Tongue (tissue), 2 donors: ENCODE data around the gene SMIM5. TPM values are rescaled to one million over a fixed set of nuclear protein-coding genes. Genes with fewer than 3 reads are reported as not detected.

Experiments used
- DNase-seq: peaks from one replicate; pipeline ENCODE4 v3.0.0-alpha.2; 2015
- total RNA-seq: library from RNA; depleted of rRNA; stranded (reverse); fragments of >200 nt; gene quantifications from one replicate; pipeline ENCODE4 v1.2.3, GENCODE V29; 2014

The SMIM5 gene
- total RNA-seq, 1 donor from 2014 or later: 5.9 TPM

DNA sequence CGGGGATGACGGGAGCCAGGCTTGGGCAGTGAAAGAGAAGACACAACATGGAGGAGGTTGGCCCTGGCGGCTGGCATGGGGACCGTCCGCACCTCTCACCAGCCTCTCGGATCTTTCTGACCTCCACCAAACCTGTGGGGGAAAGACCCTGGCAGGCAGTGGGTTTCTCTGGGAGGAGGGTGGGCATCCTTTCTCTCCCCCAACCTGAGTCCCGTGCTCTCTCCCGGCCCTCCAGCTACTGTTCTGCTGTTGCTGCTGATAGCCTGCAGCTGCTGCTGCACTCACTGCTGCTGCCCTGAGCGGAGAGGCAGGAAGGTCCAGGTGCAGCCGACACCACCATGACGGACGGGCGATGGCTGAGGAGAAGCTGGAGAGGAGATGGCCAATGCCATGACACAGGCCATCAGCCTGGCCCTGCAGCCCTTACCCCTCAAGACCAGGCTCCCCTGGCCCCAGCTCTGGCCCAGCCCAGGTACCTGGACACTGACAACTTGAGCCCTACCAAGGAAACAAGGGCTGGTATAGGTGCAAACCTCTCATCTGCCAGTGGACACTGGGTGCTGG lies 7.4 kb downstream of the SMIM5 start:
- no peak for DNase-seq

DNA sequence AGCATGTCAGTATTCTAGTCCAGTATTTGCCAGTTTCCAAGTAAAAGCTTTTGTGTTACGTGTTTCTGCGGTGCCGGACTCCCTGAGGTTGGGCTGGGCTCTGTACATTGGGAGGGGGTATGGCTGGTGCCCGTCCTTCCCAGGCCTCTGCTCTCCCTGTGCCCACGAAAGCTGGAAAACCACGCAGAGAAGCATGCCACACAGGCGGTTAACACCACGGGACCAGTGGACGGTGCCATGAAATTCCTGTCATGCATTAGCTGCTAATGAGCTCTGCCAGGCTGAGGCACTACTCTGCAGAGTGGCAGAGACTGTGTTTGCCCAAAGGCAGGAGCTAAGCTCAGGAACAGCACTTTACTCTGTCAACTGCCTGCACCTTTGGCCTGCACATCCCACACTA lies 8.1 kb downstream of the SMIM5 start:
- DNase-seq: no peak

DNA sequence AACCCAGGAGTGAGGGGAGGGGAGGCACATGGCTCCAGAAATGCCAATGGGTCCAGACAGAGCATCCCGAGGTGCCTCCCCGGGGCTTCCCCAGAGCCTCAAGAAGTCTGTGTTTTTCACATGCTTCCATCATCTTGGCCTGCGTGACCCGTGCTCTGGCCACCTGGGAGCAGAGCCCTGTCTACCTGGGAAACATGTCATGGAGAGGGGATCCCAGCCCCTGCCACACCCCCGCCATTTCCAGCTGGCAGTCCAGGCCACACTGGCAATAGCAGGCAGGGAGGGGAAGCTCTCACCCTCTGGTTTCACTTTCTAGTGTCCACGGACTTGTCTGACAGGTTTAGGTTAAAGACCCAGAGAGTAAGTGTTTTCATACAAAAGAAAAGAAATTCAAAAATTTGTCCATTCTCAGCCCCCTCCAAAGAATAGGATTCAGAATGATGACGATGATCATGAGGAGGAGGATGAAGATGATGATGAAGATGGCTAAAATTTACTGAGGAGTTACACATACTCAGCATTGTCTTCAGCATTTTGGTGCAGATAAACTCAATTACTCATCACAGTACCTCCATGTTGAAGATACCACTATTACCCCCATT lies 9.0 kb downstream of the SMIM5 start:
- peak; percentile 42 for DNase-seq

DNA sequence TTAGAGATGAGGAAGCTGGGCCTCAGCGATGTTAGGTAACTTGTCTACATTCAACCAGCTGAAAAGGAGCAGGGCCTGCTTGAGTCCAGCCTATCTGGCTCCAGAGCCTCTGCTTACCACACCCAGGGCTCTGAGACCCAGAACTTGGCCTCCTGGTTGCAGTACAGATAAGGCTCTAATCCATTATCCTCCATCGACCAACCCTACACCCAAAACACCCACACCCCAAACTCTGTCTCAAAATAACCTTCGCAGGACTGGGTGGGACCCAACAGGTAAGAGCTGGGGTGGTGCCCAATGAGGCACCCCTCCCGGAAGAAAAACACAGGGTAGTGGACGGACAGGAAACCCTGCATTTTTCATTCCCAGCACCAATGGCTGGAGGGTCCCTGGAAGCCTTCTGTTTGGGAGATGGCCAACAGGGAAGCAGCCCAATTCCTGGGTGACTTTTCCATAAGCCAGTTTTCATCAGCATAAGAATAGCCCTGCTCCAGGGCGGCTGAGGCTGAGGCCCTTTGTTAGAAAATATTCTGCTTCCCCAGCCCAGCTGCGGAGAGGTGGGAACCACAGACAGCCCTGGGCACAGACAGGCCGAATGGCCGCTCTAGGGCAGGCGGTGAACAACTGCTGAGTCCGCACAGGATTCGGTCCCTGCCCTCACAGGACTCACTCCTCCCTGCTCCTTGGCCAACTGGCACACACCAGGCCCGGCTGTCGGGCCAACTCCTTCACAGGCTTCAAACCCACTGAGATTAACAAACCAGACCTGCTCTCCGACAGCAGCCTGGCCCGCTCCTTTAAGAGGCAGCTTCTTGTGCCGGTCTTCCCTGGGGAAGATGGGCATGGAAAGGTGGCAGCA lies 9.8 kb downstream of the SMIM5 start:
- no peak for DNase-seq

DNA sequence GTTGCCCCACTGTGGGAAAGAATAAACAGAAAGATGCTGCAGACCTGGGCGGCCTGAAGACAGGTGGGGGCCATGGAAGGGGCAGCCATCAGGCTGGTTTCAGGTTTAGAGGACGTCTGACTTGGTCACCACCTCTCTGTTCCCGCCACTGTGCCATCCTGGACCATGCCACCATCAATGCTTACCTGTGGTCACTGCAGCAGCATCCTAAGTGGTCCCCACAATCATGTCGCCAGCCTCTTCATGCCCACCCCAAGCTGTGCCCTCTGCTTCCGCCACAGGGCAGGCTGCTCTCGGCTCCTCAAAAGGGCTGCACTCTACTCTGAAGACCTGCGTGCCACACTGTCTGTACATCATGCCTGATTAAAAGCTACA lies 10.4 kb downstream of the SMIM5 start:
- no peak for DNase-seq

DNA sequence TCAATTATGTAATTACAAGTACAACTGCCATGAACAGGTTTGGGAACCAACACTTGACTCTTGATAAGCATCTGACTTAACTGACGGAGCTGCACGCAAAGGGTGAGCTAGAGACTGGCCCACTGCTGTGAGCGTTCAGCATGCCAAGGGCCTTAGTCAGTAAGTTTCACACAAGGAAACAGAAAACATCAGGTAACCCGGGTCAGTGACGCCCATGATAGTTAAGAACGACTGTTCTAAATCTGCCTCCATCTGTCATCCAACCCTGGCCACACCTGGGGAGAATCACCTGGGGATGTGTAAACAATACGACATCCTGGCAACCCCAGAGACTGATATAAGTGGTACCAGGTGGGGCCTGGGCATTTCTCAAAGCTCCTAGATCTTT lies 12.3 kb downstream of the SMIM5 start:
- DNase-seq: no peak

DNA sequence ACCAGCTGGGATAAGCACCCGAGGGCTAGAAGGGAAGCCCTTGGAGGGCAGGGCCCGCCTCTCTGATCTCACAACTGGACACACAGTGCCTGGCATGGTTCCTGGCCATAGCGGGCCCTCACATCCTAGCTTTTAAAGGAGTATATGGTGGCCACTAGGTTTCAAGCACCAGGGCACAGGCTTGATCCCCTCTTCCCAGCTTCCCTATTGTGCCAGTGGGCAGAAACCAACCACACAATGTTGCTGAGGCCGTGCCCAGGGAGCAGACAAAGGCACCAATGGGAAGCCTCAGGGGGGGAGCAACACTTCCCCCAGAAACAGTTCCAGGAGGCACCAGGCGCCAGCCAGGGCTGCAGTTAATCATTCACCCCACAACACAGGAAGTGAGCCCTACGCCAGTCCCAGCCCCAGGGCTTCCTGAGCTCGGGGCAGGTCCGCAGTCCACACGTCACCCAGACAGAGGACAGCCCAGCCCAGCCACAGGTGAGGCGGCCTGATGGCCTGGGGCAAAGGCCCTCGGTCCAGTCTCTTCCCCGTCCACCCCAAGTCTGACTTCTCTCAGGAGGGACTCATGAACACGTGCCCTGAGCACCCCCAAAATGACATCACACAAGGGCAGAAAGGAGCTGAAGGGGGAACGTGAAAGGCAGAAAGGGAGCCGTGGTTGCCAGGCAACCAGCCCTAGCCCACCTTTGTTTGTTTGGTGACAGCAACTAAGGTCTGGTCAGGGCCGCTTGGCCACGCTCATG lies 12.8 kb downstream of the SMIM5 start:
- DNase-seq: no peak

DNA sequence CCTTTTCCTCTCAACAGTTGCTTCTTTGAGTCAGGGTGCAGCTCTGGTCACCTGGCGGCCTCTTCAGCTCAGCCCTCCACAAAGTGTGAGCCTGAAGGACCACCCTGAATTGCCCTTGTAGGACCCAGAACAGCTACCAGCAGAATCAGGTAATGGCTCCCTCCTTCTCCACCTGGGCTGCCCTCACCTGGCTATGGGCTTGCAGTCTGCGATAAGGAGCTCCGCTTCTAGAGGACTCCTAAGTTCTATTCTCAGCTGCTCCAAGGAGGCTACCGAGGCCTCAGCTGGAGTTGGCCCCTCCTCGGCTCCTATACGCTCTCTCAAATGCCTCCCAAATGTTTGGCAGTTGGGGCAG lies 13.4 kb downstream of the SMIM5 start:
- no peak for DNase-seq

DNA sequence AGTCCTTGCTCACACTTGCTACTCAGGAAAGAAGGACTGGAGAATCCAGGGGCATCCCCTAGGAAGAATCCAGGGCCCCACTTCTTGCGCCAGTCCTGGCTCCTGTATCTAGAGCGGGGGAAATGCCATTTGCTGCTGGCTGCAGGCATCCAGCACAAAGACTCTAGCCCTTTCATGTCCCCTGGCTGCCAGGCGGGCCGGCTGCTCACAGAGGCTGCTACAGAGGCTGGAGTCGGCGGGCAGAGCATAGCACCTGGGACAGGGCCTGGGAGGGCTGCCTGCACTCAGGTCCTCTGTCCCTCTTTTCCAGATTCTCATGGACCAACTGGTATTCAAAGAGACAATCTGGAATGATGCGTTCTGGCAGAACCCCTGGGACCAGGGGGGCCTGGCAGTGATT lies 13.8 kb downstream of the SMIM5 start:
- no peak for DNase-seq

DNA sequence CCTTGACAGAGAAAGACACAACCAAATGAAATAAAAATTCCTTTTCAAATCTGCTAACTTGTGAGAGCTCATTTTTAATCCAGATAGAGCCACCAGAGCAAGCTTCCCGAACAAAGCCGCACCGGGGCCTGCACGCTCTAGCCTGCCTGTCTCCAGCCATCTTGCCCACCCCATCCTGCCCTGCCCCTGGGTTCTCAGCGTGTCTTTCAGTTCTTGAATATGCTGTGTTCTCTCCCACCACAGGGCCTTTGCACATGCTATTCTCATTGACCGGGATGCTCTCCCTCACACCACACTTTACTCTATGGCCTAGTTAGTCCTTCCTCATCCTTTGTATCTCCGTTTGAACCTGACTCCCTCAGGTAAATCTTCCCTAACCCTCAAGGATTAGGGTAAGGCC lies 14.7 kb downstream of the SMIM5 start:
- DNase-seq: no peak

DNA sequence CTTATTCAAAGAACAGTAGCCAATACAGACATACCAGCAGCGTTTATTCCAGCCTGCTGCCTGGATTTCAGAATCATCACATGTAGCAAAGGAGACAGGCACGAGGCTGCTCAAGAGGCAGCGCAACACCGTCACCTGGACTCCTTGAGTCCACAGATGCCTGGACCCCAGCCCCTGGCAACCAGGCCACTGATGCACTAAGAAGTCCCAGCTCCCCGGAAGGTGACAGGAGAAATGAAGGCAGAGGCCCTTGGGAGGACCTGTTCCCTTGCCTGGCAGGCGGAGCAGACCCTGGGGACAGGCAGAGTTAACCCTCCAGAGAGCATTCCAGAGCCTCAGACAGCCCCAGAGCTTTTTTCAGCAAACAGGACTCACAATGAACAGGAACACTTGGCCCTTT lies 16.5 kb downstream of the SMIM5 start:
- DNase-seq: no peak

DNA sequence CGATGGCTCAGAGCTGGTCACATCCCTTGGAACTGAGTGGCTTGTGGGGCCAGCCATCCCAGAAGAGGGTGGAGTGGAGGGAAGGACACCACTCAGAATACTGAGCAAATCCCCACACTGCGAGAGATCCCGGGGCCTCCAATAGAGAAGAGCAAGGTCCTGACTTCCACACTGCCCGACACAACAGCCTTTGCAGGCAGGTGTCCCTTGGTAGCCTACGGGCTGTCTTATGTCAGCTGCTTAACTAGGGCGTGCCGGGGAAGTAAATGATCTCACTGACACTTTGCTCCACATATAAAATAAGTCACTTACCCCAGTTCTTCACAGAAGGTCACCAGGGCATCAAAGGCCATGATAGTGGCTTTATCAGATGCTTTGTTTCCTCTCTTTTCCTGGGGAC lies 17.6 kb downstream of the SMIM5 start:
- DNase-seq: no peak

DNA sequence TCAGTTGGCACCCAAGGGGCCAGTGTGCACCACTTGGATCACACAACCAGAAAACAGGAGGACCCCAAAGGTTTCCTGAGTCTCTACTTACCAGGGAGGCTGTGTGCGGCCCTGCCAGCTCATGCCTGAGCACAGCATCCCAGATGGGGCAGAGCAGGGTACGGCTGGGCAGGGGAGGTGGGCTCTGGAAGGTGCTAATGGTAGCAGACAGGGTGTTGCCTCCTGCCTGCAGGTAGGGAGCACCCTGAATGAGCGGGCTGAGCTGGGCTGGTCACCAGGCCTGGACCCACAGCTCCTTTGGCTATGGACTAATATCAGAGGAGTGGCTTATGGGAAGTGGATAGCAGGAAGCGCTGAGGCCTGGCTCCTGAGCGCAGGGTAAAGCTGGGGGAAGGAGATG lies 19.1 kb downstream of the SMIM5 start:
- DNase-seq: no peak

DNA sequence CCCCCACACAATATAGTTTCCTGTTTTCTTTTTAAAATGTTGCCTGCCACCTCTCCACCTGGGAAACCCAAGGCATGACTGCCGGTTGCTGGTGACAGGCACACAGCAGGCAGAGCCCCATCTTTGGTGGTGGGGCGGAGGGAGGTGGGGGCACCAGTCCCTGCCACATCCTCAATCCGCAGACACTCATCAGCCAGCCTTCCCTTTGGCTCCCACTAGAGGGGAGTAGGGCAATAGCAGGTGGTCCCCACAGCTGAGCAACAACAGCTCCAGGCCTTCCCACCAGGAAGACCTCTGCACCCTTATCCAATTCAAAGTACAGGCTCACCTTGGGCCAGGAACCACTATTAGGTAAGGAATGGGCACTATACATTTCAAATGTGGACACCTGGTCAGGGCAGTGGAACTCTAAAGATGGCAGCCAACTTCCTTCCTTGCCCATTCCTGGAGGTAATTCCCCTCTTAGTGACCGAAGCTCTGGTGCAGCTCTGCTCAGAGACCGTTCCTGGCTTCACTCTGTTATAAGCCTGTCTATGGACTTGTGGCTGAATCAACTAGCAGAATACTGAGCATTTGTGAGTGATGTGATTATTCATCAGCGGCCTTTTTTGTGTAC lies 19.8 kb downstream of the SMIM5 start:
- peak; percentile 64 for DNase-seq

DNA sequence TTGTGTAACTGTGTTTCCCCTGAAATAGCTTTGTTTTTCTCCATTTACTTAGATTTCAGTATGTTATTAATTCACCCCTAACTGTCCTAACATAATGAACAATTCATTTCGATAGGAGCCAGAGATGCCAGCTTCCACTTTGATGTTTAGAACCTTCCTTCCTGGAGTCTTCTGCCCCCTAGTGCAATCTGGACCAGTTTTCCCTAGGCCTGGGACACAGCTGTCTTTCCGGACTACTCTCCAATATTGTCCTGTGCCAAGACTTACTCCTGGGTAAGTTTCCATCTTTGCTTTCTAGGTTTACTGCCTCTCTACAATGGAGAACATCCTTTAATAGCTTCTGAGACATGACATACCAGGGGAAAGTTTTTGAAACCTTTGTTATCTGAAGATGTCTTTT lies 20.9 kb downstream of the SMIM5 start:
- no peak for DNase-seq

DNA sequence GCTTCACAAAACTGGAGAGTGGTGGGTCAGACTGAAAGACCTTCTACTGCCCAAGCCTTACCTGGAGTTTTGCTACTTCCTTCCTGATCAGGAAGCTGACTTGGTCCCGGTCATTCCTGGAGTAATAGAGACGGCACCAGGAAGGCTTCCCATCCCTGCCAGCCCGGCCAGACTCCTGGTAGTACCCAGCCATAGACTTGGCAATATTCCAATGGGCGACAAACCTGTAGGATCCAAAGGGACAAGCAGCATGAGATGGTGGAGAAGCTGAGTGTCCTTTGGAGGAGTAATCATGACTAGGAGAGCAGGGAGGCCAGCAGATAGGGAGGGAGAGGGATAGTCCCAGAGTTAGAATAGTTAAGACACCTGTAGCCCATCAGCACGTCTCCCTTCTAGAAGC lies 25.0 kb downstream of the SMIM5 start:
- no peak for DNase-seq

DNA sequence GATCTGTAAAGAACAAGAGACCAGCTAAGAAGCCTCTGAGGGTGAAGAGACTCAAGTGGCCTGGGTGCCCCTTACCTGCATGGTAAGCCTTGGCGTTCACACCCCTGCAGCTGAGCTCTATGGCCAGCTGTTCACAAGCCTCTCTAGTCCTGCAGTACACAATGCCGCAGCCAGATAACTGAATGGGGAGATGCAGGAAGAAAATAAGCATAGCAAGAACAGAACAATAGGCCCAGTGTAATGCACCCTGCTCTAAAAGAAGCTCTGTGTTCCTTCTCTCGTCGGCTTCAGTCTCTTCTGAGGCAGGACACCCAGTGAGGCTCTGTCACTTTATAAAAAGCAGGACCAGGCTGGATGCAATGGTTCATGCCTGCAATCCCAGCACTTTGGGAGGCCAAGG lies 28.3 kb downstream of the SMIM5 start:
- DNase-seq: no peak

DNA sequence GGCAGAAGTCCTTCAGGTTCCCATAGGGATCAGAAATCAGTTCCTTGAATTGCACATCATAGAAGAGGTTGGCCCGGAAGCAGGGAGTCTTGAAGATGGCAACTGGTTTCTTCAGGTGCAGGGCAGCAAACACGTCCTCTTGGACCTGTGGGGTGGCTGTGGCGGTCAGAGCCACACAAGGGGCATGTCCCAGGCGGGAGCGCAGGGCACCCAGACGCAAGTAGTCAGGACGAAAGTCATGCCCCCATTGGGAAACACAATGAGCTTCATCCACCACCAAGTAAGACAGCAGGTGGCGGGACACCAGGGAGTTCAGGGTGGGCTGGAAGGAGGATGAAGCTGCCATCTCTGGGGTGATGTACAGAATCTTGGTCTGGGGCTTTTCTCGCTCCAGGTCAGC lies 29.3 kb downstream of the SMIM5 start:
- DNase-seq: no peak

DNA sequence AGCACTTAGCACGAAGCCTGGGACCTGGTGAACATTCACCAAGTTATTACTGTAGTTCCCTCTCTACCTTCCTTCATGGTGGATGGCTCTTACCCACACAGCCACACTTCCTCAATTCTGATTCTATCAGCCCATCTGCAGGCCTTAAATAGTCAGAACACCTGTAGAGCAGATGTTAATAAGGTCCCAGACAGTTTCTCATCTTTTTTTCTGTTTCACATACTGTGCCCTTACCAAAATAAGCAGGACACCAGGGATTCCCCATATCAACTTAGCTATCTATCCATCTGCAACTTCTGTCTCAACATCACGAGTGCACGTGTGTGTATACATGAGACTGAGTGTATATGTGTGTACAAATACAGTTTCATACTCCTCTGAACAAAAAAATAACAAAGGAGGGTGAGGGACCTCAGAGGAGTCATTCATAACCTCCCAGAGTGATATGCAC lies 30.9 kb downstream of the SMIM5 start:
- no peak for DNase-seq

DNA sequence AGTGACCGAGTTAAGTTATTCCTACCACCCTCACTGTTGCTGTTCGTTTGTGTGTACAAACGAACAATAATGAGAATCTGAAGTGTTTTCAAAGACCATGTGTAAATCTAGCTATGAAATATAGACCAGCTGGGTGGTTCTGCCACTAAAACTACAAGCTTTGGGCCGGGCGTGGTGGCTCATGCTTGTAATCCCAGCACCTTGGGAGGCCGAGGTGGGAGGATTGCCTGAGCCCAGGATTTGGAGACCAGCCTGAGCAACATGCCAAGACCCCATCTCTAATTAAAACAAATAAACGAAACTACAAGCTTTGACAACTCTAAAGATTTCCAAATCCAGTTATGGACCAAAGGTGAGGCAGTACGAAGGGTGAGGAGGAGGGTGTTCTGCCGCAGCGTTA lies 32.7 kb downstream of the SMIM5 start:
- no peak for DNase-seq

DNA sequence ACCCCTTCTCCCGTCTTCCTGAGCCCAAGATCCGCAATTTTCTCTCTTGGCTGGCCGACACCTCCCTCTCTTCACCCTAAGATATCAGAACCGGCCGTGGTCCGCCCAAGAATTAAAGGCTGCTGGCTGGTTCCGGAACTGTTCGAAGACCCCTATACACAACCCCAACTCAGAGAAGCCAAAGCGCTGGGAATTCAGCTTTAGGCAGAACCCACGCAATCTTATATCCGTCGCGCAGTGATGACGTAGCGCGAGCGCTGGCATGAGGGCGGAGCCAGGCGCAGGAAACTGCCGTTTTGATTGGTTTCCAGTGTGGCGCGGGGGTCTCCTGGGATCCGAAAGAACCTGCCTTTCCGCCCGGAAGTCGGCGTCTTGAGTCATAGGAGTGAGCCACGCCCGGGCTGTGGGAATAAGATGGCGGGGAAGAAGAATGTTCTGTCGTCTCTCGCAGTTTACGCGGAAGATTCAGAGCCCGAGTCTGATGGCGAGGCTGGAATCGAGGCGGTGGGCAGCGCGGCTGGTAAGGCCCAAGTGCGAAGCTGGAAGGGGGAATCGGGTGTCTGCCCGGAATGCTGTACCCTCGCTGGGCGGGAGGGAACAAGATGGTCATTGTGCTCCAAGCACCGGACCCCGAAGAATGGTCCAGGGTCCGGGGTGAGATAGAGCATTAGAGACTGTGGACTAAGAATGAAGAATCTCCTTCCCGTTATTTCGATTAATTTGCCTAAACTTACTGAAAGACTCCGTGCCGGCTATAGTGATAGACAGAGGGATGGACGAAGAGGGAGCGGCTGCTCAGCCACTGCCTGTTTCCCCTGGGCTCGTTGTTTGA lies 33.9 kb downstream of the SMIM5 start, which contains the start of the genes RECQL5 and SAP30BP:
TSS of gene RECQL5 (minus strand) at position 196 of the 832 bp plus-strand sequence. CDS start 597 bp downstream, outside the sequence.
TSS of gene SAP30BP (plus strand) at position 380 of the 832 bp plus-strand sequence. CDS start at position 415, 35 bp downstream.
- DNase-seq: peak; percentile 99
